Subcutaneous abdominal adipose tissue (tissue), 5 donors: ENCODE data around the gene SLC30A10.
"Not testable (repeated sequence)": the region's sequence is repeated elsewhere in the genome, so short reads cannot be mapped to it uniquely, and the experiment has no call there.

Experiments
- H3K27ac ChIP-seq: one replicate; pipeline ENCODE4 v1.7.0; 2013; ENCODE audit warnings: low read depth, mild to moderate bottlenecking, inconsistent platforms, low read length, moderate library complexity
- H3K27me3 ChIP-seq, 5 donors: one replicate each; pipeline ENCODE4 v1.7.0; 2013; ENCODE audit warnings: low read length in 5 of 5, inconsistent platforms in 1 of 5; ENCODE audit not compliant: control insufficient read depth in 5 of 5, insufficient read depth in 4 of 5
- H3K36me3 ChIP-seq, 5 donors: one replicate each; pipeline ENCODE4 v1.7.0; 2013; ENCODE audit warnings: low read length in 5 of 5; ENCODE audit not compliant: control insufficient read depth in 5 of 5, insufficient read depth in 5 of 5
- H3K4me1 ChIP-seq, 5 donors: one replicate each; pipeline ENCODE4 v1.7.0; 2013; ENCODE audit warnings: low read length in 5 of 5, mild to moderate bottlenecking in 3 of 5, moderate library complexity in 1 of 5; ENCODE audit not compliant: control insufficient read depth in 5 of 5, insufficient read depth in 5 of 5
- H3K4me3 ChIP-seq, 5 donors: one replicate each; pipeline ENCODE4 v1.7.0; 2013; ENCODE audit warnings: low read length in 5 of 5, low read depth in 1 of 5
- H3K9ac ChIP-seq, 5 donors: one replicate each; pipeline ENCODE4 v1.7.0; 2013; ENCODE audit warnings: low read length in 5 of 5, mild to moderate bottlenecking in 4 of 5, moderate library complexity in 3 of 5
- H3K9me3 ChIP-seq, 5 donors: one replicate each; pipeline ENCODE4 v1.7.0; 2013; ENCODE audit warnings: low read length in 5 of 5; ENCODE audit not compliant: control insufficient read depth in 5 of 5
- donor health status: healthy.
- donor health status: healthy.
- donor health status: healthy.
- donor health status: healthy.
- donor health status: healthy.

SLC30A10 gene

DNA sequence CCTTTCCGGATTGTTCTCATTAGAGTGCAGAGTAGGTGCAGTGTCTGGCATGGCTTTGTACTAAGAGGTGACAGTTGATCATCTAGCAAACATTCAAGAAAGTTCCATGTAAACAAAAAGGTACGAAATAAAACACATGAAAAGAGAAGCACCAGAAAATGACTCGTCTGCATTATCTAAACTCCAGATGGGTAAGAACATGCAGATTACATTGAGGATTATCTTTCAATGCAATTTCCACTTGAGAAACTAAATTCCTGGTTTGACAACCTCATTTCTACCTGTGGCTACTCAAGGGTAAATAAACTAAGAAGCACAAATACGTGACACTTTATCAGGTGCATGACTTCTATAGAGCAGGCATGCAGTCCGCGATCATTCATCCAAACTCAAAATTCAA is 17.6 kb downstream of the SLC30A10 start:
- no peak overlapping the region for H3K4me3 ChIP-seq

DNA sequence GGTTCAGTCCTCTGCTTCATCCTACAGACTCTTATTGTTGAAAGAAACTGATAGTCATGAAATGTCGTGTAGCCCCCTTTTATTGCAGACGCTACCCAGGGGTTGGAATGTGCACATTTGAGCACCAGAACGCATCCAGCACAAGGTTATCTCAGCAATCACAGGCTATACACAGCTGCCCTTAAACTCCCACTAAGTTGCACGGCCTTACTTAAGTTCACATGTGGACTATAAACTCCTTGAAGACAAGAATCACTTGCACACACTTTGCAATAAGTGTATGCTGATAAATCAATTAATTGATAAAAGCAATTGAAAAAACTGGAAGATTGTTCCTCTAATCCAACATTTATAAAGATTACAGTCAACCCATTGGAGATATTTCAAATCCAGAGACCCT is 18.9 kb downstream of the SLC30A10 start:
- H3K27me3 ChIP-seq: no peaks in the 10 kb centered on the region
- H3K4me3 ChIP-seq: no peak overlapping the region
- peaks cover 0 to 7% (median 0%) of the 10 kb centered on the region in 5 donors for H3K4me1 ChIP-seq
- no peak overlapping the region for H3K27ac ChIP-seq
- no peaks in the 10 kb centered on the region for H3K36me3 ChIP-seq
- H3K9me3 ChIP-seq: no peaks in the 10 kb centered on the region
- H3K9ac ChIP-seq: no peak overlapping the region

More for the DNA sequence above, 17.6 kb downstream of the SLC30A10 start:
- Histone ChIP-seq H3K9me3 (no peaks in the 10 kb centered on the region), H3K36me3 (no peaks in the 10 kb centered on the region), H3K27ac (no peak overlapping the region), H3K4me1 (peaks cover 0 to 7% (median 0%) of the 10 kb centered on the region in 5 donors), H3K27me3 (no peaks in the 10 kb centered on the region), H3K9ac (no peak overlapping the region)

DNA sequence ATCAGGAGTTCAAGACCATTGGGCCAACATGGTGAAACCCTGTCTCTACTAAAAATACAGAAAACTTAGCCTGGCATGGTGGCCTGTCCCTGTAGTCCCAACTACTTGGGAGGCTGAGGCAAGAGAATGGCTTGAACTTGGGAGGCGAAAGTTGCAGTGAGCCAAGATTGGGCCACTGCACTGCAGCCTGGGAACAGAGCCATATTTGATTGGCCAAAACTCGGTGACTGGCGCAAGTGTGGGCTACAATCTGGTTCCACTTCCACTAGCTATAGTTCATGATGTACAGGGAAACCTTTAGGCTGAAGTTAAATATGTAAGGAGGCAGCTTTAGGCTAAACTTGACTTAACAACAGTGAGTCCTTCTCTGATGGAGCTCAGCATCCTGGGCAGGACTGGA is 20.2 kb downstream of the SLC30A10 start:
- H3K4me3 ChIP-seq: no peak overlapping the region
- H3K9me3 ChIP-seq: no peaks in the 10 kb centered on the region
- no peak overlapping the region for H3K27ac ChIP-seq
- H3K4me1 ChIP-seq: peaks cover 0 to 7% (median 0%) of the 10 kb centered on the region in 5 donors
- H3K9ac ChIP-seq: no peak overlapping the region
- no peaks in the 10 kb centered on the region for H3K36me3 ChIP-seq
- no peaks in the 10 kb centered on the region for H3K27me3 ChIP-seq

DNA sequence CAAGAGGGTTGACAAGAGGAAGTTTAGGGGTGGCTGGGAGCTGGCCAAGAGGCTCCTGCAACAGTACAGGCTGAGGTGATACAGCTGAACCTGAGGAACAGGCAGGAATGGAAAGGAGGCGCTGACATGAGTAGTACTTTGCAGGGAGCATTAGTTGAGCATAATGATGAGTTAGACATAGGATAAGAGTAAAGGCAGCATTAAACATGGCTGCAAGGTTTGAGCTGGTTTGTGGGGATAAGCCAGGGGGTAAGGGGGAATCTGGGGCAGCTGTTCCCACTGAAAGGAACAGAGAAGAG is 20.6 kb downstream of the SLC30A10 start:
- H3K9me3 ChIP-seq: no peaks in the 10 kb centered on the region
- no peaks in the 10 kb centered on the region for H3K27me3 ChIP-seq
- no peaks in the 10 kb centered on the region for H3K36me3 ChIP-seq
- peaks cover 0 to 7% (median 0%) of the 10 kb centered on the region in 5 donors for H3K4me1 ChIP-seq
- no peak overlapping the region for H3K4me3 ChIP-seq
- H3K9ac ChIP-seq: no peak overlapping the region
- no peak overlapping the region for H3K27ac ChIP-seq

DNA sequence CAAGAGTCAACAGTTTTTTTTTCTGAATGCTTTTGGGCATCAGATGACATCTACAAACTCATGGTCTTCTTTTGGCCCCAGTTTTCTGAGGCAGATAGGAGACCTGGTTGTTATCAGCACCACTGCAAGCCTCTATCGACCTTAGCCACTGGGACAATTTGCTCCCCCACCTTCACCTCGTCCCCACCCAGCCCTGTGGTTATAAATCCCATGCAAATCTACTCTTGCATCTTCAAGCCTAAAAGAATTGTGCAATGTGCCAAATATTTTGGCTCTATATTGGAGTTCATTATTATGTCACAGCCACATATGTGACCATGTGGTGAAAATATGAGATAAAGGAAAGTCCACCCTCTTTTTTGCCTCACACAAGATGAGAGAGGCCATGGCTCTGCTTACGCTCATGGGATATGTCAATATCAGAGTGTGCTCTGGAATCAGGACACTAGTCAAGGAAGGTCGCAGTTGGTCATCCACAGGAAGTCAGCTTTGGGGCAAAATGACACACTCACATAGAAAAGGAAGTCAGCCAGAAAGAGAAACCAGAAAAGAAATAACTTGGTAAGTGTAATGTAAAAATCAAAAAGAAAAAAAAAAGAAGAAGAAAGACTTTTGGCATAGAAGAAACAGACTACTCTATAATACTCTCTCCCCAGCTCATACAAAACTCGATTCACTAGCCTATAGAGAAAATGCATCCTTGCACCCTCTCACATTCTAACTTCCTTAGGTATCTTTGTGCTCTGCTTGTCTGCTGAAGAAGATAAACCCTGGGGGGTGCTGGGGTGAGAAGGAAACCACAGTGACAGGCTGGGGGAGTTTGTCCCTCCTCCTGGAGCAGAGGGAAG is 21.2 kb downstream of the SLC30A10 start:
- Histone ChIP-seq H3K4me3 (no peak overlapping the region), H3K9me3 (no peaks in the 10 kb centered on the region), H3K4me1 (peaks cover 0 to 7% (median 0%) of the 10 kb centered on the region in 5 donors), H3K27me3 (no peaks in the 10 kb centered on the region), H3K9ac (no peak overlapping the region), H3K27ac (no peak overlapping the region), H3K36me3 (no peaks in the 10 kb centered on the region)

DNA sequence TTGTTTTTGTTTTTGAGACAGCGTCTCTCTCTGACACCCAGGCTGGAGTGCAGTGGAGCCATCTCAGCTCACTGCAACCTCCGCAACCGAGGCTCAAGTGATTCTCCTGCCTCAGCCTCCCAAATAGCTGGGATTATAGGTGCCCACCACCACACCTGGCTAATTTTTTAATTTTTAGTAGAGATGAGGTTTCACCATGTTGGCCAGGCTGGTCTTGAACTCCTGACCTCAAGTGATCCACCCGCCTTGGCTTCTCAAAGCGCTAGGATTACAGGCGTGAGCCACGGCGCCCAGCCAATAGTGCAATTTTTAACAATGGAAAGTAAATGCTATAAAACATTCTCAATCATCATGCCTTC is 21.8 kb downstream of the SLC30A10 start:
- H3K36me3 ChIP-seq, H3K9me3 ChIP-seq, H3K27me3 ChIP-seq, H3K4me1 ChIP-seq, H3K27ac ChIP-seq, H3K4me3 ChIP-seq, H3K9ac ChIP-seq: not testable (repeated sequence)

DNA sequence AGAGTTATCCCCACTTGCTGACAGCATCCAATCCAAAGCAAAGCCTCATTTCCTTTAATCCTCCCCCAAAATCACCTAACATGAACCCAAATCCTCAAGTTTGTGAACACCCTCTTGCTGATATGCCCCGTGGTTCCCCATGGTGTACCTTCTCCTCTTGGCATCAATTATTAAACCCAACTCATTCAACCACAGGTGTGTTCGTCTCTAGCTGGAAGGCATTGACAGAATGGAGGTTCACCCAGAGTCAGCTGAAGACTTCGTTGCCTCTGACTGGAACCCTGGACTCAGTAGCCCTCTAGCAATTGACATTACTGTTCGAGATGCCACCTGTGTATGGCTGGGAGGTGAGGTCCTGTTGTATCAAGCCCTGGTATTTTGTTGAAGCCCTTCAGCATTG is 22.8 kb downstream of the SLC30A10 start:
- Histone ChIP-seq H3K9me3 (no peaks in the 10 kb centered on the region), H3K36me3 (no peaks in the 10 kb centered on the region), H3K4me1 (peaks cover 0 to 7% (median 0%) of the 10 kb centered on the region in 5 donors), H3K27ac (no peak overlapping the region), H3K27me3 (no peaks in the 10 kb centered on the region), H3K9ac (no peak overlapping the region), H3K4me3 (no peak overlapping the region)

DNA sequence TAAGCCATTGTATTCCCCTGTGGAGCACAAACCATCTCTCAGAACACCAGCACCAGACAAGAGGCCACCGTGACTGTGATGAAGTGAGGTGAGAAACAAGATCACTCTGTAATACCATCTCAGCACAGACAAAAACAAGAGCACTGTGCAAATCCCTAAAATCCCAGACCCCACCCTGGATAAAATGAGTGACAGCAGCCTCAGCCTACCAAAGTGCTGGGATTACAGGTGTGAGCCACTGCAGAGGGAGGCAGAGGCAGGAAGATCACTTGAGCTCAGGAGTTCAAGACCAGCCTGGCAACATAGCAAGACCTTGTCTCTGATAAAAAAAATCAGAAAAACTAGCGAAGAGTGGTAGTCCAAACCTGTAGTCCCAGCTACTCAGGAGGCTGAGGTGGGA is 23.4 kb downstream of the SLC30A10 start:
- H3K9me3 ChIP-seq: no peaks in the 10 kb centered on the region
- no peak overlapping the region for H3K27ac ChIP-seq
- no peaks in the 10 kb centered on the region for H3K36me3 ChIP-seq
- no peak overlapping the region for H3K9ac ChIP-seq
- H3K4me1 ChIP-seq: peaks cover 0 to 7% (median 0%) of the 10 kb centered on the region in 5 donors
- H3K27me3 ChIP-seq: no peaks in the 10 kb centered on the region
- no peak overlapping the region for H3K4me3 ChIP-seq

DNA sequence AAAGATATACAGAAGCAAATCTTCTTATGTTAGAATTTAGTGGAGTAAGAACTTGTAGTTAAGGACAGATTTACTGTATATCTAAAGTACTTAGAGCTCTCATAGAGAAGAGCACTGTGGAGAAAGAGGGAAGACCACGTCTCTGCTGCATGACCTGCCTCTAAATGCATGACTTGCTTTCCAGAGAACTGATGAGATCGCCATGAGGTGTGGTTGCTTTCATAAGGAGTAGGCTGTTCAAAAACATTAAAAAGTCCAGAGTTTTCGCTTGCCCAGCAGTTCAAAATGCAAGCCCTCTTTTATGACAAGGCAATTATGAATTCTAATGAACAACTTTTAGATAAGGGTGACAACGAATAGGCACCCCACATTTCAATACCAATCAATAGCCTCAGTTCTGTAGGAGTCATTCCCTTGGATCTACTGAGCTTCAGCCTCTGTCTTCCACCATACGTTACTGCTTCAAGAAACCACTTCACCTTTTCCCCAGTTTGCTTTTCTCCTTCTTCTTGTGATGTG is 24.9 kb downstream of the SLC30A10 start:
- H3K36me3 ChIP-seq: no peaks in the 10 kb centered on the region
- H3K9me3 ChIP-seq: no peaks in the 10 kb centered on the region
- H3K27ac ChIP-seq: no peak overlapping the region
- H3K4me1 ChIP-seq: peaks cover 0 to 7% (median 0%) of the 10 kb centered on the region in 5 donors
- H3K4me3 ChIP-seq: no peak overlapping the region
- H3K9ac ChIP-seq: no peak overlapping the region
- H3K27me3 ChIP-seq: no peaks in the 10 kb centered on the region

DNA sequence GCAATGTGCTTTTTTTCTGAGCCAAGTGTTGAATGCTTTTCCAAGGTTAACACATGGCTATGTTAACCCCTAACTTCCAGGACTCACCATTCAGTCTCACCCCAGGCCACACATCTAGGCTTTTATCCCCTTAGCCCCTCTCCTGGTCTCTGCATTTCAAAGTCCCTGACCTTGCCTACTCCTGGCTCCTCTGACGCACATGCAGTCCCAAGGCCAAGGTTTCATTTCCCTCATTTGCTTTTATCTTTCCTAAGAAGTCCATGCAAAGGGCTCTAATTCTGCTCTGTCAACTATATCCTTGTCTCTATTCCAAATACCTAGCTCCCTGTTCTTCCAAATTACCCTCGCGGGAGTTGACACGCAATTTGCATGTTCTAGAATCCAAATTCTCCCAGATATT is 25.4 kb downstream of the SLC30A10 start:
- Histone ChIP-seq H3K27me3 (no peaks in the 10 kb centered on the region), H3K36me3 (no peaks in the 10 kb centered on the region), H3K4me3 (no peak overlapping the region), H3K9me3 (no peaks in the 10 kb centered on the region), H3K27ac (no peak overlapping the region), H3K4me1 (peaks cover 0 to 4% (median 0%) of the 10 kb centered on the region in 5 donors), H3K9ac (no peak overlapping the region)
